Astrocyte of the cerebellum (primary cell): ENCODE measurements around the gene CTNNA3.

Experiments used
- DNase-seq: peaks from one replicate; pipeline ENCODE4 v3.0.0-alpha.2; 2011; ENCODE audit warnings: low read depth
- H3K4me3 ChIP-seq: 2 replicates; pipeline ENCODE4 v1.5.1; 2011; ENCODE audit warnings: mild to moderate bottlenecking, low read depth, low read length, moderate library complexity
- in situ Hi-C: cut with HindIII; loops from 2 replicates; pipeline ENCODE4 v1.10.0; 2017; ENCODE audit warnings: low sequenced_read_pairs
- TF ChIP-seq, protein P1 (sequence below): IDR thresholded peaks from 2 replicates; pipeline ENCODE4 v1.5.1; 2012; ENCODE audit warnings: low read length, low read depth, moderate library complexity, mild to moderate bottlenecking; ENCODE audit errors: missing control alignments

CTNNA3 gene

DNA sequence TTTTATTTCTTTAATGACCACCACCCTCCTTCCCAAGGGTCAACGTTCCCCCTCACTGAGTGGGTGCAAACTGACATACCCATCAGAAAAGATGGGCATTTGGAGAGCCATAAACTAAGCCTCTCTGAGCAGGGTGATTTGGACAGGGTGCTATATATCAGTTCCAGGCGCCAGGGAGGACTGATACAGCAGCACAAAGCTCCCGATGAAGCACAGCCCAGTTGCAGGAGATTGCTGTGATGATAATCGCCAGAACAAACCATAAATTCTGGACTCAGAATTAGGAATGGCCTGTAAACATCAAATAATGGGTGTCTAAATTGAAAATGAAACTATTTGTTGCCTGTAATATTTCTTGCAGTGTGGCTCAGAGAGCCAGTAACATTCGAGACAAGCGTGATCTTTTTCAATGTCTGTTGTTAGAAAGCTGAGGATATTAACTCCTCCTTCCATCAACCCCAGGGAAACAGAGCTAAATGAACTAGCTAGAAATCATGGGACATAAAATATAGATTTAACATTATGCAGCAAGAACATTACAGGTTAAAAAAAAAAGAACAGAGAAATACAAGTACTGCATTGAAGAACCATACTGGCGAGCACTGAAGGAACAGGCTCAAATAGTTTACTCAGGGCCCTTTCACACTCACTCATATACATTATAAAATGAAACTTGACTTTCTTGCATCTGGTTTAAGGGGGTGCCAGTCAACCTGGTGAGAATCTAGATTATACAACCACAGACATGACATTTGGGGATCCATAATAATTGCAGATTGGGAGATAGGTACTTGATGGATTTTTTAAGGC lies 907.6 kb downstream of the CTNNA3 start:
- in situ Hi-C loops = no loop called here
- no peak overlapping the region for H3K4me3 ChIP-seq
- TF ChIP-seq, protein P1, sequence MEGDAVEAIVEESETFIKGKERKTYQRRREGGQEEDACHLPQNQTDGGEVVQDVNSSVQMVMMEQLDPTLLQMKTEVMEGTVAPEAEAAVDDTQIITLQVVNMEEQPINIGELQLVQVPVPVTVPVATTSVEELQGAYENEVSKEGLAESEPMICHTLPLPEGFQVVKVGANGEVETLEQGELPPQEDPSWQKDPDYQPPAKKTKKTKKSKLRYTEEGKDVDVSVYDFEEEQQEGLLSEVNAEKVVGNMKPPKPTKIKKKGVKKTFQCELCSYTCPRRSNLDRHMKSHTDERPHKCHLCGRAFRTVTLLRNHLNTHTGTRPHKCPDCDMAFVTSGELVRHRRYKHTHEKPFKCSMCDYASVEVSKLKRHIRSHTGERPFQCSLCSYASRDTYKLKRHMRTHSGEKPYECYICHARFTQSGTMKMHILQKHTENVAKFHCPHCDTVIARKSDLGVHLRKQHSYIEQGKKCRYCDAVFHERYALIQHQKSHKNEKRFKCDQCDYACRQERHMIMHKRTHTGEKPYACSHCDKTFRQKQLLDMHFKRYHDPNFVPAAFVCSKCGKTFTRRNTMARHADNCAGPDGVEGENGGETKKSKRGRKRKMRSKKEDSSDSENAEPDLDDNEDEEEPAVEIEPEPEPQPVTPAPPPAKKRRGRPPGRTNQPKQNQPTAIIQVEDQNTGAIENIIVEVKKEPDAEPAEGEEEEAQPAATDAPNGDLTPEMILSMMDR = no peak
- DNase-seq = no peak

DNA sequence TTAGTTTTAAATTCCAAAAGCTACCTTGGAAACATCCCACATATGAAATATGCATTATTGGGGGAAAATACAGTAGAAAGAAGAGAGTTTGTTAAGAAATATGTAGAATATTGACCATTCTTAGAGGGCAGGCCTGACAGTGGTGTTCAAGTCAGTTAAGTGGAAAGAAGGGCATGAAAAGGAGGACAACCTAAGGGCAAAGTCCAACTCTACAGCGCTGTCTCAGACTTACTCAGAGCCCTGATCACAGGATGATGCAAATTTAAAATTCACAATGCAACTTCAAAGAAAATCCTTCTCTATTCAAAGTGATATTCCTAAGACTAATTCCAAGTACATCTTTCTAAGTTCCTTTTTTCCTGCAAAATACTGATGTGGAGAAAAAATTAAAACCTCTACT lies 909.3 kb downstream of the CTNNA3 start:
- no peak for DNase-seq
- in situ Hi-C loops = no loop called here
- no peak overlapping the region for H3K4me3 ChIP-seq
- TF ChIP-seq, protein P1 = no peak

DNA sequence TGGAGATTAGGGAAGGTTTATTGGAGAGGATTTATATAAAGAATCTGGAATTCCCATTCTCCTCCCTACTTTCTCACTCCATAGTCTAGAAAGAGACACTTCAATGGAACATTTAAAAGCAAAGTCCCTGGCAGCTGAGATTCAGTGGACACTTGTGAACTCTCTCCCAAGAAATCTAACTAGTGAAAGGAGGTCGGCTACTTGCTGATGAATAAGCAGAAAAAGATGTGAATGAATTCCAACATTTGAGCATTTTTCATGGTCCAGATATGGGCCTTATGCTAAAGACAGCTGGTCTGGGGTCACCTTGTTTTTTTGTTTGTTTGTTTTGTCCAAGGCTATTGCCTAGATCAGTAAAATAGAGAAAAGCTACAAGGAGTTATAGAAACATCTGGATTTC lies 911.2 kb downstream of the CTNNA3 start:
- TF ChIP-seq, protein P1 = no peak
- in situ Hi-C loops = no loop called here

DNA sequence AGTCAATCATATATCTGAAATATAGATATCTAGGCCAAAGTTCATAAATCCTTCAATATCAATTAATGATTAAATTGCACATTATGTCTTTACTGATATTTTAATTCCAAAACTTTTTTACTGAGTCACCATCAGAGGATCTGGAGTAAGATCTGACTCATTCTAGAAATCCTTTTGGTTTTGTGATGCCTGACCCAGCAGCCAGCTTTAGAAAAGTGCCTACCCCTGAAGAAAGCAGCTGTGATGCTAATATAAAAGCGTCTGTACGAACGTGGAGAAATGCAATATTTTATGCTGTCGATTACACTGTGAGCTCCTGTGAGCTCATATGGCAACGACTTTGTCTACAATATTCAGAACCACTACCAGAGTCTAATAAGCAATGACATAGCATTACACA lies 912.7 kb downstream of the CTNNA3 start:
- in situ Hi-C loops = no loop called here
- no peak for DNase-seq
- no peak overlapping the region for H3K4me3 ChIP-seq

More for the DNA sequence above, 911.2 kb downstream of the CTNNA3 start:
- DNase-seq = no peak
- H3K4me3 ChIP-seq = no peak overlapping the region

DNA sequence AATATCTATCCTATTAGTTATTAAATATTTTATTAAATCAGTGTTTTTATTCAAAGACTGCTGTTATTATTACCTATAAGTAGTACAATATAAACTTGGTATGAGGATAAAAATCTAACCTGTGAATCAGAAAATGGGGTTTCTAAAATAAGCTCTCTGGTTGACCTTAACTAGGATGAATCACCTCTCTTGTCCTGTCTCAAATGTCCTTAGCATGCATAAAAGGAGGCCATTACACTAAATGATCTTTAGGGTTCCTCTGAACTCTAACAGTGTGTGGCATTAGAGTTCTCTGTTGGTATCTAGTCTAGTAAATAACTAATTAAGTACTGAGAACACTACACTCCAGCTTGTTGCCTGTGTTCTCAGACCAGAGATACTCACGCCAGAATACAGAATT lies 913.2 kb downstream of the CTNNA3 start:
- no peak overlapping the region for H3K4me3 ChIP-seq
- TF ChIP-seq, protein P1 = no peak
- in situ Hi-C loops = no loop called here
- DNase-seq = no peak

More for the DNA sequence above, 912.7 kb downstream of the CTNNA3 start:
- TF ChIP-seq, protein P1 = no peak

DNA sequence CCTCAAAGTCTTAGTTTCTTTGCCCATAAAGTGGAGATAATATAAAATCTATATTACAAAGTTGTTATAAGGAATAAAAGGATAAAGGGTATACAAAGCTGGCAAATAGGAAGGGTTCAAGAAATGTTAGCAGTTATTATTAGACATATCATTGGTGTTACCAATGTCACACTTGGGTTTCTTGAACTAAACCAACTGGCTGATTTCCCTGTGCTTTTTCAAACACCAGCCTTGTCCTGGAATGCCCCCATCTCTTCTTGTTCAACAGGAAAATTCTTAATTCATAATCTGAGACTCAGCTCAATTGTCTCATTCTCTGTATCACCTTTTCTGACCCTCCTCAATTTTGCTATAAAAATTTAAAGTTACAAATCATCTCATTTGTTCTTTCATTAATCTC lies 913.9 kb downstream of the CTNNA3 start:
- in situ Hi-C loops = no loop called here
- DNase-seq = no peak
- TF ChIP-seq, protein P1 = no peak
- H3K4me3 ChIP-seq = no peak overlapping the region
